Measurements from ENCODE around the gene SLC41A3. TPM values are rescaled to one million over a fixed set of nuclear protein-coding genes. Genes with fewer than 3 reads are reported as not detected.
A peak's percentile ranks its signal among the peaks of the same experiment; 100 is the strongest.

The SLC41A3 gene
- total RNA-seq, 2 donors from 2014 or later, result 46.8 to 50.4 TPM

GRCh38 chr3:126060613-126061145, 23.2 kb downstream of the SLC41A3 start:
- Histone ChIP-seq H3K27ac (ENCODE audit: low read depth, low read length) (no peak overlapping the region), H3K36me3 (ENCODE audit: control insufficient read depth, insufficient read depth, low read length) (peaks cover 11% of the 10 kb centered on the region), H3K4me3 (ENCODE audit: low read length) (no peak overlapping the region), H3K27me3 (ENCODE audit: control insufficient read depth, insufficient read depth, low read length, poor library complexity, severe bottlenecking) (no peaks in the 10 kb centered on the region), H3K9me3 (ENCODE audit: control insufficient read depth, low read length) (no peaks in the 10 kb centered on the region), H3K4me1 (ENCODE audit: control insufficient read depth, insufficient read depth, low read length) (peaks cover 10% of the 10 kb centered on the region), H3K9ac (ENCODE audit: extremely low read depth, low read length, poor library complexity, severe bottlenecking) (no peak overlapping the region)
- Mint-ChIP-seq H3K4me1 (peaks cover 11% of the 10 kb centered on the region), H3K27ac (no peak overlapping the region), H3K9me3 (no peaks in the 10 kb centered on the region), H3K36me3 (ENCODE audit: low read depth) (peaks cover 12% of the 10 kb centered on the region), H3K4me3 (no peak overlapping the region), H3K27me3 (ENCODE audit: insufficient read depth) (peaks cover 11% of the 10 kb centered on the region)
- WGBS, 2 experiments (ENCODE audit: insufficient coverage in 1 of 2, insufficient read length in 1 of 2), result 94 to 95% methylated on average over 4 to 7 of the region's 7 CpGs
- no peak for TF ChIP-seq CTCF (conservative IDR thresholded peaks at IDR 0.05)
- DNase-seq, result no peak

DNA sequence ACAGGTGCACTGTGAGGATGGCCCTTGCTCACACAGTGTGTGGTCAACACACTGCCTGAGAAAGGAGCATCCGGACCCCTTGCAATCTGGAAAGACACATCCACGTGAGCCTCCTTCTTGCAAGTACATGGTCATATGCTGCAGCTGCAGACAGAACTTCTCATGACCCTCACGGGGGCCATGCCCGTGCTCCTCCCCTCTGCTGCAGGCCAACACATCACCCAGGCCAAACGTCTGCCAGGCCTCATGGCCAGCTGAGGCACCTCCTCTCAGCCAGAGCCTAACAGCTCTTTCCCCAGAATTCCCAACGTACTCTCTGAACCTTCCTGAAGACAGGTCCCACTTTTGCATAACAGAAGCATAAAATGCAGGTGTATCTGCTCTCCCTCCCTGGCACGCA, 25.3 kb downstream of the SLC41A3 start:
- Histone ChIP-seq H3K36me3 (ENCODE audit: control insufficient read depth, insufficient read depth, low read length) (no peaks in the 10 kb centered on the region), H3K9ac (ENCODE audit: extremely low read depth, low read length, poor library complexity, severe bottlenecking) (no peak overlapping the region), H3K27me3 (ENCODE audit: control insufficient read depth, insufficient read depth, low read length, poor library complexity, severe bottlenecking) (no peaks in the 10 kb centered on the region), H3K4me1 (ENCODE audit: control insufficient read depth, insufficient read depth, low read length) (peaks cover 5% of the 10 kb centered on the region), H3K9me3 (ENCODE audit: control insufficient read depth, low read length) (no peaks in the 10 kb centered on the region), H3K4me3 (ENCODE audit: low read length) (no peak overlapping the region), H3K27ac (ENCODE audit: low read depth, low read length) (no peak overlapping the region)
- Mint-ChIP-seq H3K27me3 (ENCODE audit: insufficient read depth) (no peaks in the 10 kb centered on the region), H3K36me3 (ENCODE audit: low read depth) (peaks cover 6% of the 10 kb centered on the region), H3K4me1 (peaks cover 11% of the 10 kb centered on the region), H3K9me3 (no peaks in the 10 kb centered on the region), H3K4me3 (no peak overlapping the region), H3K27ac (peak overlapping the region; percentile 52)
- no peak for DNase-seq
- TF ChIP-seq CTCF (conservative IDR thresholded peaks at IDR 0.05), result no peak
- 85 to 90% methylated on average over 7 of the region's 7 CpGs for WGBS, 2 experiments (ENCODE audit: insufficient coverage in 1 of 2, insufficient read length in 1 of 2)

DNA sequence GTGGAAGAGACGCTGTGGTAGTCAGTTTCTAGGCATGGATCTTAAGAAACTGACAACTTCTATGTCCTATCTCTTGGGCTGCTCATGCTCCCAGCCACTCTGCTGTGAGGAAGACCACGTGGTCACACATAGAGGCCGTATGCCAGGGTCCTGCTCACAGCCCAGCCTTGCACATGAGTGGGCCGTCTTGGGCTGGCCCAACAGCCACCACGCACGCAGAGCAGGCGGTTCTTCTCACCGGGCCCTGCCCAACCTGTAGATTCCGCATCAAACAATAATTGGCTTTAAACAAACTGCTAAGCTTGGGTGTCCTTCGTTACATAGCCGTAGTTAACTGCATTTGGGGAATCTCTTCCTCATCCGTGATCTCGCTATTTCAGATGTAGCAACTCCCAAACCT, 26.0 kb downstream of the SLC41A3 start:
- no peak for TF ChIP-seq CTCF (conservative IDR thresholded peaks at IDR 0.05)
- WGBS, 2 experiments (ENCODE audit: insufficient coverage in 1 of 2, insufficient read length in 1 of 2), result 94 to 97% methylated on average over 9 to 13 of the region's 13 CpGs
- Histone ChIP-seq H3K4me3 (ENCODE audit: low read length) (no peak overlapping the region), H3K36me3 (ENCODE audit: control insufficient read depth, insufficient read depth, low read length) (no peaks in the 10 kb centered on the region), H3K27me3 (ENCODE audit: control insufficient read depth, insufficient read depth, low read length, poor library complexity, severe bottlenecking) (no peaks in the 10 kb centered on the region), H3K9me3 (ENCODE audit: control insufficient read depth, low read length) (no peaks in the 10 kb centered on the region), H3K9ac (ENCODE audit: extremely low read depth, low read length, poor library complexity, severe bottlenecking) (no peak overlapping the region), H3K27ac (ENCODE audit: low read depth, low read length) (no peak overlapping the region), H3K4me1 (ENCODE audit: control insufficient read depth, insufficient read depth, low read length) (peaks cover 8% of the 10 kb centered on the region)
- H3K27me3 Mint-ChIP-seq (ENCODE audit: insufficient read depth), result no peaks in the 10 kb centered on the region
- DNase-seq, result no peak
- H3K9me3 Mint-ChIP-seq, result no peaks in the 10 kb centered on the region
- H3K4me1 Mint-ChIP-seq, result peaks cover 19% of the 10 kb centered on the region
- peaks cover 6% of the 10 kb centered on the region for H3K36me3 Mint-ChIP-seq (ENCODE audit: low read depth)
- no peak overlapping the region for H3K4me3 Mint-ChIP-seq
- H3K27ac Mint-ChIP-seq, result no peak overlapping the region
